Endothelial cell of umbilical vein (primary cell): ENCODE measurements around the gene SEMA7A. TPM values are rescaled to one million over a fixed set of nuclear protein-coding genes. Genes with fewer than 3 reads are reported as not detected.

Experiments
- BruUV-seq: library from RNA; stranded (reverse); fragments of 400-500 nt; replicated peaks from 2 replicates; lab custom pipeline; 2021; lab: Mats Ljungman, UMichigan
- CTCF ChIA-PET: fragments of 300-600, 350-600 bp; sonication (Branson Sonifier 250); formaldehyde crosslinking; loops from one replicate; lab custom pipeline; 2021; ENCODE audit warnings: antibody characterized with exemption, inconsistent platforms; lab: Charles Lee
- POLR2A ChIA-PET: fragments of 300-600, 350-600 bp; sonication (Branson Sonifier 250); formaldehyde crosslinking; loops from one replicate; lab custom pipeline; 2021; ENCODE audit warnings: antibody characterized with exemption, inconsistent platforms; lab: Charles Lee
- DNase-seq: peaks from one replicate; pipeline ENCODE4 v3.0.0-alpha.2; 2011; ENCODE audit warnings: low read depth, low spot score
- FAIRE-seq: peaks from 2 replicates; lab custom pipeline; 2011; peaks lifted over from hg19 to GRCh38; lab: Jason Lieb, UNC
- H2AFZ ChIP-seq: 2 replicates; pipeline ENCODE4 v1.6.0; 2012; ENCODE audit warnings: low read depth, low read length, control low read depth, inconsistent platforms
- H3K27ac ChIP-seq: 2 replicates; pipeline ENCODE4 v1.5.1; 2011; ENCODE audit warnings: low read depth, mild to moderate bottlenecking, control low read depth, low read length, moderate library complexity; ENCODE audit not compliant: insufficient read depth
- H3K27me3 ChIP-seq, 2 experiments: 2 replicates each; pipeline versions ENCODE4 v1.6.0 to v1.6.1; 2011; ENCODE audit warnings: low read length in 2 of 2, mixed read lengths in 1 of 2; ENCODE audit not compliant: control insufficient read depth in 2 of 2, insufficient read depth in 2 of 2
- H3K36me3 ChIP-seq, 2 experiments: 2 replicates in 1 of 2; 3 replicates in 1 of 2; pipeline ENCODE4 v1.5.1; 2011; ENCODE audit warnings: low read length in 2 of 2, mild to moderate bottlenecking in 1 of 2, moderate library complexity in 1 of 2; ENCODE audit not compliant: control insufficient read depth in 2 of 2, insufficient read depth in 2 of 2; ENCODE audit errors: extremely low read depth in 1 of 2
- H3K4me1 ChIP-seq: 3 replicates; pipeline ENCODE4 v1.5.1; 2011; ENCODE audit warnings: mild to moderate bottlenecking, low read length; ENCODE audit not compliant: control insufficient read depth, insufficient read depth; ENCODE audit errors: extremely low read depth
- H3K4me2 ChIP-seq: 2 replicates; pipeline ENCODE4 v1.6.1; 2011; ENCODE audit warnings: low read length, control low read depth, mixed read lengths; ENCODE audit not compliant: insufficient read depth
- H3K4me3 ChIP-seq, 3 experiments: fragments of 200-600 bp in 1 of 3; sonication (generic), shearing (Covaris generic) in 1 of 3; replicated peaks in 1 of 3; 2 replicates each; pipeline ENCODE4 v1.5.1; 2011 to 2016; ENCODE audit warnings: control low read depth in 3 of 3, low read length in 3 of 3, mild to moderate bottlenecking in 2 of 3, inconsistent platforms in 1 of 3, low read depth in 1 of 3, moderate library complexity in 1 of 3; ENCODE audit not compliant: insufficient read depth in 1 of 3
- H3K79me2 ChIP-seq: 2 replicates; pipeline ENCODE4 v1.6.0; 2012; ENCODE audit warnings: low read length, inconsistent platforms; ENCODE audit not compliant: control insufficient read depth, insufficient read depth
- H3K9ac ChIP-seq: replicated peaks from 2 replicates; pipeline ENCODE3; 2011; ENCODE audit warnings: low read length, control low read depth; ENCODE audit not compliant: insufficient read depth; ENCODE audit errors: extremely low read depth
- H3K9me1 ChIP-seq: replicated peaks from 3 replicates; pipeline ENCODE4 v1.6.0; 2011; ENCODE audit warnings: mild to moderate bottlenecking, low read length; ENCODE audit not compliant: control insufficient read depth, insufficient read depth; ENCODE audit errors: extremely low read depth
- H3K9me3 ChIP-seq: replicated peaks from 2 replicates; pipeline ENCODE4 v1.5.1; 2012; ENCODE audit warnings: low read length, inconsistent platforms; ENCODE audit not compliant: control insufficient read depth, insufficient read depth
- H4K20me1 ChIP-seq: replicated peaks from 2 replicates; pipeline ENCODE3; 2011; ENCODE audit warnings: mild to moderate bottlenecking, low read length; ENCODE audit not compliant: control insufficient read depth, insufficient read depth; ENCODE audit errors: extremely low read depth
- CTCF ChIP-seq, 2 donors: IDR thresholded peaks; 1 replicate in 1 of 2; 2 replicates in 1 of 2; pipeline ENCODE4 v1.5.1; 2011; ENCODE audit warnings: low read length in 2 of 2, mild to moderate bottlenecking in 2 of 2, moderate library complexity in 2 of 2, control low read depth in 1 of 2, inconsistent platforms in 1 of 2, low read depth in 1 of 2; ENCODE audit not compliant: insufficient read depth in 1 of 2; ENCODE audit errors: extremely low read depth in 1 of 2
- EZH2 ChIP-seq: IDR thresholded peaks from 2 replicates; pipeline ENCODE4 v1.6.1; 2012; ENCODE audit warnings: borderline replicate concordance, low read depth, mild to moderate bottlenecking, moderate library complexity, low read length, inconsistent platforms; ENCODE audit not compliant: severe bottlenecking
- FOS ChIP-seq: IDR thresholded peaks from 2 replicates; pipeline ENCODE4 v1.6.1; 2011; ENCODE audit warnings: mild to moderate bottlenecking, low read length, moderate library complexity, borderline replicate concordance; ENCODE audit not compliant: insufficient read depth
- GATA2 ChIP-seq: IDR thresholded peaks from 2 replicates; pipeline ENCODE4 v1.7.0; 2011; ENCODE audit warnings: low read depth, mild to moderate bottlenecking, moderate library complexity, mixed read lengths, low read length; ENCODE audit not compliant: insufficient read length, insufficient read depth
- JUN ChIP-seq: IDR thresholded peaks from 2 replicates; pipeline ENCODE4 v1.6.1; 2011; ENCODE audit warnings: borderline replicate concordance, low read depth; ENCODE audit not compliant: insufficient read length, insufficient read depth
- MYC ChIP-seq: IDR thresholded peaks from one replicate; pipeline ENCODE4 v1.6.1; 2011; ENCODE audit warnings: mild to moderate bottlenecking, low read depth, low read length
- POLR2A ChIP-seq: IDR thresholded peaks from 2 replicates; pipeline ENCODE4 v1.6.1; 2012; ENCODE audit warnings: low read depth, mild to moderate bottlenecking, control low read depth, low read length
- POLR2AphosphoS5 ChIP-seq: IDR thresholded peaks from 2 replicates; pipeline ENCODE4 v1.6.1; 2012; ENCODE audit warnings: low read depth, mild to moderate bottlenecking, control low read depth, low read length, moderate library complexity; ENCODE audit not compliant: insufficient read depth
- dilution Hi-C: fragments of 300-500 bp; cut with MboI; formaldehyde crosslinking; loops from one replicate; pipeline ENCODE4 v1.15.0; 2019; ENCODE audit warnings: low sequenced_read_pairs; ENCODE audit not compliant: extremely low pct_ligation_motif_present
- intact Hi-C: fragments of 100-400 bp; cut with micrococcal nuclease; formaldehyde crosslinking; loops from one replicate; pipeline ENCODE4 v1.10.0; 2022
- polyA plus RNA-seq, 4 experiments: library from polyadenylated mRNA; depleted of rRNA in 3 of 4; stranded (reverse) in 3 of 4; unstranded in 1 of 4; fragments of >200 nt; gene quantifications; 2 replicates each; pipeline versions ENCODE4 v1.2.1 to v1.2.3, GENCODE V29; 2011 to 2012; ENCODE audit warnings: missing spikeins in 1 of 4
- total RNA-seq: library from RNA; stranded (reverse); gene quantifications from 2 replicates; pipeline ENCODE4 v1.2.3, GENCODE V29; 2021
- TF ChIP-seq, protein P1 (sequence below): IDR thresholded peaks from 2 replicates; pipeline ENCODE4 v1.6.1; 2011; ENCODE audit not compliant: insufficient read depth, insufficient read length

Gene SEMA7A
- total and polyA plus RNA-seq, 2 donors (not counting 3 experiments of a cell fraction or from before 2014, with no cell fraction given) = 1.7 to 2.0 TPM

GRCh38 chr15:74419432-74419831, 14.3 kb downstream of the SEMA7A start:
- FAIRE-seq (no peak), DNase-seq (no peak)
- Histone ChIP-seq H3K4me2 (no peak overlapping the region), H3K79me2 (no peaks in the 10 kb centered on the region), H3K36me3 (no peaks in the 10 kb centered on the region), H4K20me1 (no peaks in the 10 kb centered on the region), H3K9me3 (no peaks in the 10 kb centered on the region), H3K4me1 (no peaks in the 10 kb centered on the region), H2AFZ (no peak overlapping the region), H3K27me3 (no peaks in the 10 kb centered on the region), H3K27ac (no peak overlapping the region), H3K4me3 (no peak overlapping the region), H3K9me1 (no peaks in the 10 kb centered on the region), H3K9ac (no peak overlapping the region)
- dilution Hi-C loops (no loop called here), intact Hi-C loops (no loop called here)
- ChIA-PET POLR2A (no interaction called here), CTCF (interaction anchor here (1.1 to 1.2 kb wide), 2 partner anchors 10 to 14 kb away, joined by 3 read pairs; no protein-coding TSS in a partner anchor)
- TF ChIP-seq MYC (no peak), FOS (no peak), JUN (no peak), CTCF (IDR thresholded peaks at IDR 0.05; ENCODE audit: extremely low read depth in 1 of 2, insufficient read depth in 1 of 2, low read depth in 1 of 2, low read length in 2 of 2) (no peak), GATA2 (no peak), POLR2A (no peak), POLR2AphosphoS5 (no peak), EZH2 (no peak)
- TF ChIP-seq, protein P1, sequence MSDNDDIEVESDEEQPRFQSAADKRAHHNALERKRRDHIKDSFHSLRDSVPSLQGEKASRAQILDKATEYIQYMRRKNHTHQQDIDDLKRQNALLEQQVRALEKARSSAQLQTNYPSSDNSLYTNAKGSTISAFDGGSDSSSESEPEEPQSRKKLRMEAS = no peak
- BruUV-seq = no TSS peak
